HL-60/S4 (cell line): ENCODE data around the gene THBS2.

Experiments used
- in situ Hi-C: fragments of 300-500 bp; cut with MboI; formaldehyde crosslinking; loops from 2 replicates; pipeline ENCODE4 v1.14.3; 2022; ENCODE audit warnings: low sequenced_read_pairs

THBS2 gene

GRCh38 chr6:169251371-169251802, 2.3 kb downstream of the THBS2 start:
- in situ Hi-C loops: no loop called here

DNA sequence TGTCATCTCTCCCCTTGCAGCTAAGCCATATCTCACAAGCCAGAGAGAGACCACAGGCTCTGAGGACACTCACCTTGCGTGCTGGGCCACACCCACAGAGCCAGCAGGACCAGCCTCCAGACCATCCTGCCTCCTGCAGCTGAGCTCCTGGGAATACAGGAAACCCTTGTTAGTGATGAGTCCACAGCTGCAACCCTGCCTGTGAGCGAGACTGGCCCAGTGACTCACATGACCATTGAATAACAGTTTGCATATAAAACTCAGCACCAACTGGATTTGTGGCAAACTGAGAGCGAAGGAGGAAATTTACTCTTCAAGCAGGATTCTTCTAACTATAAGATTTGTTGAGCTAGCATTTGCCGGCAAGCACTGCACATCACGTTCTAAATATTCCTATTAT, 3.0 kb downstream of the THBS2 start:
- in situ Hi-C loops: no loop called here

DNA sequence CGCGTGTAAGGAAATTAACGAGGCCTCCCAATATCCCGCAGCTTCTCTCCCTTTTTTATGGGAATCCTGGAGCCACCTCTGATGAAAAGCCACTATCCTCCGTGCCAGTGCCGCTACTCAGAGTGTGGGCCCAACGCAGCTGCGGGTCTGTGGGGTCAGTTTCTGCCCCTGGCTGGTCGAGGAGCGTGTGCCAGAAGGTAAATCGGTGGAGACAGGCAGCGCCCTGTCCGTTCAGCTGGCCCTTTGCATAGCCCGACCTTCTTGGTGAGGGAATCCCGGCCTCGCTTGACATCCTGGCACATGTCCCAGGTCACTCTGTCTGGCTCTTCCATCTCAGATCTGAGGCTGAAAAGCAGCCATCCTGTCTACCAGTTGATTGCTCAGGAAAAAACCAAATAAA, 4.6 kb downstream of the THBS2 start:
- in situ Hi-C loops: no loop called here

GRCh38 chr6:169248521-169248971, 5.1 kb downstream of the THBS2 start:
- in situ Hi-C loops: no loop called here

DNA sequence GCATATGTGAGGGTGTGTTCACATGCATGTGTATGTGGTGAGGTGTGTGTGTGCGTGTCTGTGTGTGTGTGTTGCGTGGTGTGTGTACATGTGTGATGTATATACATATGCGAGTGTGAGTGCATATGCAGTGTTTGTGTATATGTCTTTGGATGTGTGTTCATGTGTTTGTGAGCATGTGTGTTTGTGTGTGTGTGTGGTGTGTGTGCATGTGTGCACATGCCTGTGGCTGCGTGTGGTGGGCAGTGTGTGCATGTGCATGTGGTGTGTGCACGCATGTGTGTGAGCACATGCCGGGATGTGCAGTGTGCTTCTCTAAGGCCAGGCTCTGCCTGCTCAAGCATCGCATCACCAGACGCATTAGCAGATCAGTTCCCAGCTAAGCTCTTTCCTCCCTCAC, 5.7 kb downstream of the THBS2 start:
- in situ Hi-C loops: no loop called here

GRCh38 chr6:169247419-169247818, 6.2 kb downstream of the THBS2 start:
- in situ Hi-C loops: no loop called here

DNA sequence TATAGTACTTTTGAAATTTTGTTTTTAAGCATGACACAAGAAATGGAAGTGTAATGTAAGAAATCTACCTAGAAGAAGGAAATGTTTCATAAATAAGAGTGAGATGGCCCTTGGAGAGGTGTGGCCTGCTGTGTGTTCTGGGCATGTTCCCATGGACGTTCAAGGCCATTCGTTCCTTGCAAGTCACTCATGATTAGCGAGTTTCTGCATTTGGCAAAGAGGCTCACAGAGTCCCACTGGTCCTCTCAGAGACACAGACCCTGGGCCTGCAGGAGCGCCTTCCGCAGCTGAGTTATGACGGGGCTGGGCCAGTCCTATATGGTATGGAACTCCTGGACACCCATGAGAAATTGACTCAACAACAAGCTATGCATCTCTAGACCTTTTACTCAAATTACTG, 7.2 kb downstream of the THBS2 start:
- in situ Hi-C loops: no loop called here

DNA sequence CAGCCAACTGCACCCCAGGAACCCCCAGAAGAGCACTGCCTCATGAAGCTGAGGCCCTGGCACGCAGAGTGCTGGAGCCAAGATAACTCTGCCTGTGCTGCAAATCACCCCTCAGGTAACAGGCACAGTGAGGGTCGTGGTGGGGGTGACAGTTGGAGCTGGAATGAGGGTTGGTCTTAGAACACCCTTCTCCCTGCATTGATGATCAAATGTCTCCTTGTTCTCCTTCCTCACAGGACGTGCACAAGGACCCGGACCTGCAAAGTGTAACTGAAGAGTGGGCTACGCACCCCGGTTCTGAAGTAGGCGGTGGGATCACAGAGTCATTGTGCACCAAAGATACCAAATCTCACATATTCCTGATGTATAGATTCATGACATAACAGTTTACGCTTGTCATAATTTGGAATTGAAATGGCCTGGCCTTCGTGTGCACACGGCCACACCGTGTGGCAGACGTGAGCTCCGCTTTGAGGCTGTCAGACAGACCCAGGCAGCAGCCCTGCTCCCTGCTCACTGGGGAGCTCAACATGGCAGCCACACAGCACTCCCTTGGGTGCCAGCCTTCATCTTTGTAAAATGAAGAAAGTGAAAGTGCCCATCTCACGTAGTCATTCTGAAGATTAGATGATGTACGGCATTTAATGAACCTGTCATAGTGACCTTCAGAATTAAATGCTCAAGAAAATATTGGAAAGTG, 8.8 kb downstream of the THBS2 start:
- in situ Hi-C loops: no loop called here

- in situ Hi-C loops: no loop called here
Observed at GRCh38 chr6:169243661-169244060, 10.0 kb downstream of the THBS2 start.

GRCh38 chr6:169243186-169243585, 10.5 kb downstream of the THBS2 start:
- in situ Hi-C loops: no loop called here

DNA sequence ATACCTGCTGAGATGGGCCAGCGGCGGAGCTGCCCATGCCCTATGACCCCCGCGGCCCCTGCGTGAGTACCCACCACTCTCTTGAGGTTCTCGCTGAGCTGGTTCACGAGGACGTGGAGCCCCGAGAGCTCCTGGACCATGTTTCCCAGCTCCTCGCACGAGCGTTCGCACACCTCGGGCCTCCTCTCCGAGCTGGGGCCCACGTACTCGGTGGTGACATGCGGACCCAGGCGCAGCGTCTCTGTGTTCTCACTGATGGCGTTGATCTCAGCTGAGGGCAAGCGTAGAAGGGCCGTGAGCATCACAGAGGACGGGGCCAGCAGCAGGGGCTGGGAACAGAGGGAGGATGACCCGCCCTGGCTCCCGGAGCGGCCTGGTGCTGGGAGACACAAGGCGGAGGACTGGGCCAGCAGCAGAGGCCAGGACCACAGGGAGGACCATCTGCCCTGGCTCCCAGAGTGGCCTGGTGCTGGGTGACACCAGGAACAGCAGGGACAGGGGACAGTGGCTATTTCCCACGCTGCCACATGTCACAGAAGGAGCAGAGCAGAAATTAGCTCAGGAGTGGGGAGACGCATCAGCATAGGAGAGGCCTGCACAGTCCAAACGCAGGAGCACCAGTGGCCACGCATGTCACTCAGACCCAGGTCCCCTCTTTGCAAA, 11.8 kb downstream of the THBS2 start:
- in situ Hi-C loops: no loop called here

DNA sequence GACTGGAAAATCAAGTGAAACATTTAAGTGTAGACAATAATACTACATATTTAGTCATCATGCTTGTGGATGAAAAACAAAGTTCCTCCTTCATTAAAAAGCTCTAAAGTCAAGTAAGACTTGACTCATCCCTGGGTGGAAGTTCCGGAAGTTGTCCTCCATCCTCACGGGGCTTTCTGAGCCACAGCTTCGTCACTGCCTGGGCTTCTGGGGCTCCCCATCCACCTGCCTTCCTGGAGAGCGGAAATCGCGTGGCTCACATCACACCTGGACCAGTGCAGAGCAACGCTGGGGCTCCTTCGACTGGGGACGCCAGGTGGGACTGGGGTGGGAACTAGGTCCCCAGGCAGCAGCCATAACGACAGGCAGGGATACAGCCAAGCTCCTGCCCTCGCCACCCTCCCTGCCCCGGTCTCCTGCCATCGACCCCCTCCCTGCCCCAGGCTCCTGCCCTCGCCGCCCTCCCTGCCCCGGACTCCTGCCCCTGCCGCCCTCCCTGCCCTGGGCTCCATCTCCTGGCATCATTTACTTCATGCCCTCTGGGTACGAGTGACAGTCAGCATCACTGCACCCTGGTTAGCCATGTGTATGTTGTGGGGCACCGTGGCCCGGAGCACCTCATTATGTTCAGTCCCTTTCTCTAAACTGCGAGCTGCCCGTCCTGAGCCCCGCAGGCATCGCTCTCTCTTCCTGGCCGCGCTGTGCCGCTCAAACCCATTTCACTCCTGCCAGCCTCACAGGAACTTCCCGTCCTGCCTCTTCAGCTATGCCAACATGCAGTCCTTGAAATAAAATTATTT, 12.9 kb downstream of the THBS2 start:
- in situ Hi-C loops: no loop called here

DNA sequence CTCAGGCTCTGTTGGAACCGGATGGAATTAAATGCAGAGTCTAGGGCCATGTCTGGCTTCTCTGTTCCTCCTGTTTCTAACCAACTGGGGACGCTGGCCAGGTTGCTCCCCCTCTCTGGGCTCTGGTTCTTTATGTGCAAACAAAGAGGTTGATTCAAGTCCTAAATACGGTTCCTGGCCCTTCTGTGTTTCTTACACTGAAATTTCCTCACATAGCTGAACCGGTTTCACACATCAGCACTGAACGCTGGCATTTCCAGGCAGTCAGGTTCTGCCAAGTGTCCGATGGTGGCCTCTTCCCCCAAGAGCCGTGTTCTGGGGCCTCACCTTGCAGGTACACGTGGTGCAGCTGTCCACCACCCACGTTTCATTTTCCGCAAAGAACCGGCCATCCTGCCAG, 13.5 kb downstream of the THBS2 start:
- in situ Hi-C loops: no loop called here

DNA sequence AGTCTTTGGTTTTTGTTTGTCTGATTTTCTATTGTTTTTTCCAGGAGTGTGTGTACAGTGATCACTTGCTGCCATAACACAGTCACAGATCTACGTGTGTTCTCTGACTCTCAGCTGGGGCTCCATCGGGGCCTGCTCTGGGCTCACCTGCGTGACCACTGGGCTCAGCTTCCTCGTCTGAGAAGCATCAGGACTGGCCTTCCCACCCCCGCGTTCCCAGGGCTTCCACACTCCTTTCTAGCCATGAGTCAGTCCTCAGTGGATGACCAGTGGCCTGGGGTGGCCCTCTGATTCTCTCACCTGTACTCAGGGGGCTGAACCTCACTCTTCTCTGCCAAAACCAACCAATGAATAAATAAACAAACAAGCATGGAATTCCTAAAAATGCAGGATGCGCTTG, 14.5 kb downstream of the THBS2 start:
- in situ Hi-C loops: no loop called here

DNA sequence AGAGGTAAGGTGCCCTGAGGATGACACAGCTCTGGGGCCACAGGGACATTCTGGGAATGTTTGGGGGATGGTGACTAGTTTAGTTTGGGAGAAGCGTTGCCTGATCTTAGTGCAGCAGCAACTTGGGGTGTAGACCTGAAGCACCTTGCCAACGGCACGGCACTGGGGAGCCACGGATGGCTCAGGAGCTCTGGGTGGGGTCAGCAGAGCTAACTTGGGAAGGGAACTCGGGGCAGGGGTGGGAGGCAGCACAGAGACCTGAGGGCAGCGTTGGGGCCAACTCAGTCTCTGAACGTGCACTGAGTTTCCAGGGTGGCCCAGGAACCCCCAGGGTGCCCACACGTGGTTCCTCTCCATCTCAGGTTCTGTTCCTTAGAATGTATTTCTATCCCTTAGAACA, 14.9 kb downstream of the THBS2 start:
- in situ Hi-C loops: no loop called here

DNA sequence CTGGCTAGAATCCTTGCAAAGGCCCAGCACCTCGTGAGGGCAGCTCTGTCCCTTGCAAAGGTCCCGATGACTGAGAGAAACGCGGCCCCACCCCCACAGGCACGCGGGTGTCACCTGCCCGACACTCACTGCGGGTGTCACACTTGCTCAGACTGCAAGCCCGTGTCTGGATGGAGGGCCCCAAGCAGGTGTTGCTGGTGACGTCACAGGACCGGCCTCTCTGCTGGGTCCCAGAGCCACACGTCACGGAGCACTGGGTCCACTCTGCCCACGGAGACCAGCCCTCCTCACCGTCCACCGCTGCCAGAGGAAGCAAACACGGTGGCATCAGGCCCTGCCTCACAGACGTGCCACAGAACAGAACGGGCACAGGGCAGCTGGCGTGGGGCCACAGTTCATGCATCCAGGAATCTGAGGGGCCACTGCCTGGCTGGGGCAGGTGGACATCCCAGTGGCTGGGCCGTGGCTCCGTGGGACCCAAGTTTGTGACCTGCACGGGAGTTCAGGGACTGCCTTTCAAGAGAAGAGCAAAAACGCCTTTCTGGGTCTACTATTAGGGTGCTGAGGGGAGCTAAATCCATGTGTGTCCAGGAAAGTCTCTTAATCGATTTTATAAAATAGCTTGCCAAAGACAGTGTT, 16.0 kb downstream of the THBS2 start:
- in situ Hi-C loops: no loop called here

DNA sequence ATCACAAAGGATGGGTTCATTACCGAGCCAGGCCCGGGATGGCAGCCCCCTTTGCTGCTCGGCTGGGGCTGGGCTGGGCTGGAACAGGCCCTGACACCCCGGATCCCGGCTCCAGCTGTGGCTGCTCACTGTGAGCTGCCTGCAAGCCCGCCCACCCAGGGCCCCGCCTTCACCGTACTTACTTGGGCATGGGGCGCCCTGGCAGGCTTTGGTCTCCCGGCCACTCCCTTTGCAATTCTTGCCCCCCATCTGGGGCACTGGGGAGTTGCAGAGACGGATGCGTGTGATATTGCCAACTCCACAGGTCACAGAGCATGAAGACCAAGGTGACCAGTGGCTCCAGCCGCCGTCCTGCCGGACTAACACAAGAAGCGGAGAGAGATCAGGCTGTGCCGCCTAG, 16.7 kb downstream of the THBS2 start:
- in situ Hi-C loops: no loop called here

DNA sequence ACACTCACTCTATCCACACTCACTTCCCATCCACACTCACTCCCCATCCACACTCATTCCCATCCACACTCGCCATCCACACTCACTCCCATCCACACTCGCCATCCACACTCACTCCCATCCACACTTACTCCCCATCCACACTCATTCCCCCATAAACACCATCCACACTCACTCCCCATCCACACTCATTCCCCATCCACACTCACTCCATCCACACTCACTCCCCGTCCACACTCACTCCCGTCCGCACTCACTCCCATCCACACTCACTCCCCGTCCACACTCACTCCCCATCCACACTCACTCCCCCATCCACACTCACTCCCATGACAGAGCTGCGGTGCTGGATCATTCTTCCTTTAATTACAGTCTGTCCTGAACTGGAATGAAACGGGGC, 17.1 kb downstream of the THBS2 start:
- in situ Hi-C loops: no loop called here

- in situ Hi-C loops: no loop called here
Observed at GRCh38 chr6:169235286-169235685, 18.4 kb downstream of the THBS2 start.

DNA sequence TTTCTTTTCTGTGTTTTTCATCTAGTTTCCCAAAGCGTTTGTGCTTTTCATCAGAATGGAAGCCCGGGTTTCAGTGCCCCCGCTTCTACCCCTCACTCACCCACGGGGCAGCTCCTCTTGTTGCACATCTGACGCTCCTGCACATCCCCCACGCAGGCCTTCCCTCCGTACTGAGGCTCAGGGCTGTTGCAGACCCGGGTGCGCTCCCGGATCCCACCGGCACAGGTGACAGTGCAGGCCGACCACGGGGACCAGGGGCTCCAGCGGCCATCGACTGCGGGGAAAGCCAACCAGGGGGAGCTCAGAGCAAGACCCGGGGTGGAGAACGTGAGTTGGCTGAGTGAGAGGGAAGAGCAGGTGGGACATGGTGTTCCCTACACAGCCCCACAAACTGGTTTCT, 19.0 kb downstream of the THBS2 start:
- in situ Hi-C loops: no loop called here

DNA sequence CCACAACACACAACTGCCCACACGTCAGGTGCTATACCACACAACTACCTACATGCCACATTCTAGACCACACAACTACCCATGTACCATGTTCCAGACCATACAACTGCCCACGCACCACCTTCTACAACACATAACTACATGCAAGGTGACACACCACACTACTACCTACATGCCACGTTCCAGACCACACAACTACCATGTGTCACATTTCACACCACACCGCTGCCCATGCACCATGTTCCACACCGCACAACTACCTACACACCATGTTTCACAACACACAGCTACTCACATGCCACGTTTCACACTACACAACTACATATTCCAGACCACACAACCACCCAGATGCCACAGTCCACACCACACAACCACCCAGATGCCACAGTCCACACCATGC, 19.8 kb downstream of the THBS2 start:
- in situ Hi-C loops: no loop called here
